ENCODE measurements around the gene TUBAL3.

- TF ChIP-seq ATF3 (CRISPR knock-in tag; conservative IDR thresholded peaks at IDR 0.05): no peak
- no peak for TF ChIP-seq CTCF (IDR thresholded peaks at IDR 0.05)
- TF ChIP-seq CREB1 (CRISPR knock-in tag; IDR thresholded peaks at IDR 0.05): no peak
- no peak for TF ChIP-seq ZNF121 (CRISPR knock-in tag; IDR thresholded peaks at IDR 0.05)
- TF ChIP-seq ZNF232 (CRISPR knock-in tag; IDR thresholded peaks at IDR 0.05): no peak
- no peak for TF ChIP-seq NFYB (CRISPR knock-in tag; conservative IDR thresholded peaks at IDR 0.05; ENCODE audit: low read depth)
- TF ChIP-seq HMGXB4 (CRISPR knock-in tag; IDR thresholded peaks at IDR 0.05): no peak
- TF ChIP-seq MAX (CRISPR knock-in tag; IDR thresholded peaks at IDR 0.05): no peak
- no peak for TF ChIP-seq PRDM15 (CRISPR knock-in tag; IDR thresholded peaks at IDR 0.05)
- no peak for TF ChIP-seq E2F1 (CRISPR knock-in tag; IDR thresholded peaks at IDR 0.05)
These were observed 14.0 kb upstream of the TUBAL3 start for GRCh38 chr10:5418584-5418983.

Data from WTC11 (cell line).